Gastrocnemius medialis (tissue), 4 donors: ENCODE measurements around the gene PNPT1.

Experiments used
- POLR2A ChIP-seq, 2 donors: fragments of 450-650 bp; IDR thresholded peaks; one replicate each; pipeline ENCODE4 v1.6.1; 2017; ENCODE audit warnings: antibody characterized with exemption in 2 of 2, mild to moderate bottlenecking in 2 of 2, moderate library complexity in 2 of 2
- TF ChIP-seq, protein P1 (sequence below), 5 experiments: fragments of 450-650 bp in 3 of 5; fragments of 200-600 bp in 2 of 5; sonication (generic) in 2 of 5; IDR thresholded peaks in 4 of 5; conservative IDR thresholded peaks in 1 of 5; 1 replicate in 4 of 5; 2 replicates in 1 of 5; pipeline ENCODE4 v1.5.1; 2016 to 2019; ENCODE audit warnings: antibody characterized with exemption in 5 of 5, mild to moderate bottlenecking in 3 of 5, moderate library complexity in 3 of 5

DNA sequence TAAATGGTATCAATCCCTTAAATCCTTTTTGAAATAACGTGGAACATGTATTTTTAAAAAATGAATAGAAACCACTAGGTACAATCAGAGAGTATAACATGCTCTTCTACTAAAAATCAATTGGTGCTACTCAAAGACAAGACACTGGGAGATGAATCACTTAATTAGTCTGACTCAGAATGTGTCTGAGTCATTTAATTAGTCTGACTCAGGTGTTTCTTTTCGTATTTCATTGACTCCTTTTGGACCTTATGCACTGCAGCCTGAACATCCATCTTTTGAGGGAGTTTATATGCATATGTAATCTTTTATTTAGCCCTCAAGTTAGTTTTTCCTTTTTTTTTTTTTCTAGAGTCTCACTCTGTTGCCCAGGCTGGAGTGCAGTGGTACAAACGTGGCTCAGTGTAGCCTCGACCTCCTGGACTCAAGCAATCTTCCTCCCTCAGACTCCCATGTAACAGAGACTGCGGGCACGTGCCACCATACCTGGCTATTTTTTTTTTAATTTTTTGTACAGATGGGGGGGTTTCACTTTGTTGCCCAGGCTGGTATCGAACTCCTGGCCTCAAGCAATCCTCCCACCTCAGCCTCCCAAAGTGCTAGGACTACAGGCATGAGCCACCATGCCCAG is 102.7 kb downstream of the PNPT1 start:
- TF ChIP-seq POLR2A (IDR thresholded peaks at IDR 0.05), result no peak
- TF ChIP-seq, protein P1, sequence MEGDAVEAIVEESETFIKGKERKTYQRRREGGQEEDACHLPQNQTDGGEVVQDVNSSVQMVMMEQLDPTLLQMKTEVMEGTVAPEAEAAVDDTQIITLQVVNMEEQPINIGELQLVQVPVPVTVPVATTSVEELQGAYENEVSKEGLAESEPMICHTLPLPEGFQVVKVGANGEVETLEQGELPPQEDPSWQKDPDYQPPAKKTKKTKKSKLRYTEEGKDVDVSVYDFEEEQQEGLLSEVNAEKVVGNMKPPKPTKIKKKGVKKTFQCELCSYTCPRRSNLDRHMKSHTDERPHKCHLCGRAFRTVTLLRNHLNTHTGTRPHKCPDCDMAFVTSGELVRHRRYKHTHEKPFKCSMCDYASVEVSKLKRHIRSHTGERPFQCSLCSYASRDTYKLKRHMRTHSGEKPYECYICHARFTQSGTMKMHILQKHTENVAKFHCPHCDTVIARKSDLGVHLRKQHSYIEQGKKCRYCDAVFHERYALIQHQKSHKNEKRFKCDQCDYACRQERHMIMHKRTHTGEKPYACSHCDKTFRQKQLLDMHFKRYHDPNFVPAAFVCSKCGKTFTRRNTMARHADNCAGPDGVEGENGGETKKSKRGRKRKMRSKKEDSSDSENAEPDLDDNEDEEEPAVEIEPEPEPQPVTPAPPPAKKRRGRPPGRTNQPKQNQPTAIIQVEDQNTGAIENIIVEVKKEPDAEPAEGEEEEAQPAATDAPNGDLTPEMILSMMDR (IDR thresholded peaks at IDR 0.05 in 4 of 5, conservative IDR thresholded peaks at IDR 0.05 in 1 of 5), result no peak
